ENCODE measurements around the gene PIPOX. TPM values are rescaled to one million over a fixed set of nuclear protein-coding genes. Genes with fewer than 3 reads are reported as not detected.

PIPOX gene, protein sequence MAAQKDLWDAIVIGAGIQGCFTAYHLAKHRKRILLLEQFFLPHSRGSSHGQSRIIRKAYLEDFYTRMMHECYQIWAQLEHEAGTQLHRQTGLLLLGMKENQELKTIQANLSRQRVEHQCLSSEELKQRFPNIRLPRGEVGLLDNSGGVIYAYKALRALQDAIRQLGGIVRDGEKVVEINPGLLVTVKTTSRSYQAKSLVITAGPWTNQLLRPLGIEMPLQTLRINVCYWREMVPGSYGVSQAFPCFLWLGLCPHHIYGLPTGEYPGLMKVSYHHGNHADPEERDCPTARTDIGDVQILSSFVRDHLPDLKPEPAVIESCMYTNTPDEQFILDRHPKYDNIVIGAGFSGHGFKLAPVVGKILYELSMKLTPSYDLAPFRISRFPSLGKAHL
- 4.9 TPM for total RNA-seq

DNA sequence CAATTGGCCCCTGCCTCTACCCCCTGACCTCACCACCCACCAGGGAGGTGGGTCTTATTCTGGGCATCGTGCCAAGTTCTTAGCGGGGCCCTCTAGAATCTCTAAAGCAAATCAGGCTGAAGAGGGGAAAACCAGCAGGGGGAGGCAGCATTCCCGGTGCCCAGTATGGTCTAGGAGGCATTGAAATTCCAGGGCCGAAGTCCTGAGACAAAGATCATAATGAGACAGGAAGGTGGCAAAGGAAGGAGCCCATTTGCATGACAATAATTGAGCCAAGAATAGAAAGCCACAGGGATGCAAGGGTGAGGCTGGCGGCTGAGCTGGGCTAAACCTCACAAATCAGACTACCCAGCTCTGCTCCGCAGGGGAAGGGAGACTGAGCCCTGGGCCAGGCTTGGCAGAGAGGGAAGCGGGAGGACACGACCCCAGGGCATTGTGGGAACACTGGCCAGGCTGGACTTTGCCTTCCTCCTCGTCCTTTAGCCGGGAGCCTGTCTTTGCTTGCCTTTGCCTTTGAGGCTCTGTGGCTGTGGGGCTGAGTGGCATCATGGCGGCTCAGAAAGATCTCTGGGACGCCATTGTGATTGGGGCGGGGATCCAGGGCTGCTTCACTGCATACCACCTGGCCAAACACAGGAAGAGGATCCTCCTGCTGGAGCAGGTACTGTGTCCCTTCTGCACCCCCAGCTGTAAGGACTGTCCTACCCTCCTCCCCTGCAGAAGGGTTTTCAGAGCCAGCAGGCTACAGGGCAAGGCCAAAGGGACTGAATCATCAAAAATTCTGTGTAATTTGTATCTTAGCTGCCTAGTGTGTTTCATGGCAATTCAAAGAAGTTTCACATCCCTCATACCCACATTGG is at the start of gene PIPOX:
TSS of gene PIPOX (plus strand) at position 463 of the 860 bp plus-strand sequence. CDS start at position 548, 85 bp downstream.
- DNase-seq (ENCODE audit: low spot score in 2 of 2) = no peak
- no peak for FAIRE-seq

DNA sequence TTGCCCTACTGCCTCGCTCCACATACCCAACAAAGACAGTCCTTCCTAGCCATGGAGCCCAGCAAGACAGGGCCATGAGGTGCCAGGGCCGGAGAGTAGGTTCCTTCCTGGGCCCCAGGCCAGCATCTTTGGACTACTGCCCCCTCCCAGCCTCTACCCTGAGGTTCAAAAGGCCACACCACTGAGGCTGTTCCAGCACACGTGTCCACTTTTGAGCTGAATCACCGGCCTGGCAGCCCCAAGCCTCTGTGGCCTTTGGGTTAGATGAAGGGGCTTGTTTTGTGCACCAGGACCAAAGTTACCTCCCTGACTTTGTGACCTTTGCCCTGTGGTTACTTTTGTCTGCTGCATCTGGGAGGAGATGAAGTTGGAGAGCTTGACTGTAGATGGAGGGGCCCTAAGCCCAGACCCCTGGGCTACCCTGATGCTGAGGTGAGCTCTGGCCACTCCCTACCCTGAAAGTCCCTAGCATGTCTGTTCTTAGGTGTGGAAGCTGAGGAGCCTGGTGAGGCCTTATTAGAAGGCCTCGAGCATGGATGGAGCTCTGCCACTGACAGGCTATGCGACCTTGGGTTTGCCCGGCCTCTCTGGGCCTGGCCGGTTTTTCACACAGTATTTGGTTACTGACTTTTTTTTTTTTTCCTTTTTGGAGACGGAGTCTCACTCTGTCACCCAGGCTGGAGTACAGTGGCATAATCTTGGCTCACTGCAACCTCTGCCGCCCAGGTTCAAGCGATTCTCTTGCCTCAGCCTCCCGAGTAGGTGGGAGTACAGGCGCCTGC is 49.1 kb upstream of the PIPOX start:
- no peak for DNase-seq (ENCODE audit: low spot score in 2 of 2)
- no peak for FAIRE-seq

GRCh38 chr17:28996554-28997096 is 46.3 kb upstream of the PIPOX start:
- FAIRE-seq (no peak), DNase-seq (ENCODE audit: low spot score in 2 of 2) (no peak)

- no peak for FAIRE-seq
- DNase-seq (ENCODE audit: low spot score in 2 of 2) = no peak
These were observed 45.1 kb upstream of the PIPOX start for GRCh38 chr17:28997806-28998205.

- FAIRE-seq = no peak
- no peak for DNase-seq (ENCODE audit: low spot score in 2 of 2)
These were observed 43.7 kb upstream of the PIPOX start for GRCh38 chr17:28999206-28999605.

GRCh38 chr17:29000973-29001372 is 42.0 kb upstream of the PIPOX start:
- DNase-seq (ENCODE audit: low spot score in 2 of 2) = no peak
- no peak for FAIRE-seq

DNA sequence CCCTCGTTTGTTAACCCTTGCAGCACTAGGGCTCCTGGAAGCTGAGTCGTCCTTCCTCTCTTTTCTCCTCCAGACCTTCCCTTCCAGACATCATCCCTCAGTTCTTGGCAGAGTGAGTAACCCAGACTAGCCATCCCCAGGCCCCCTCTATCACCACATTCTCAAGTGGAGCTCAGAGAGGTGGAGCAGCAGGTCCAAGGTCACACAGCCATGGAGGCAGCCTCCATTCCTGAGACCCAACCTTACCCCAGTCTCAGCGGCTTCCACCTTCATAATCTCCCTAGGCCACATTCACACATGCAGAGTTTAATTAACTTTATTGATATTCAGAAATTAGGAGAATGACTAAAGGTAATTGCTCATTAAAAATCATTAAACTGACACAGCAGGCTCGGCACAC is 40.1 kb upstream of the PIPOX start:
- FAIRE-seq (no peak), DNase-seq (ENCODE audit: low spot score in 2 of 2) (no peak)

DNA sequence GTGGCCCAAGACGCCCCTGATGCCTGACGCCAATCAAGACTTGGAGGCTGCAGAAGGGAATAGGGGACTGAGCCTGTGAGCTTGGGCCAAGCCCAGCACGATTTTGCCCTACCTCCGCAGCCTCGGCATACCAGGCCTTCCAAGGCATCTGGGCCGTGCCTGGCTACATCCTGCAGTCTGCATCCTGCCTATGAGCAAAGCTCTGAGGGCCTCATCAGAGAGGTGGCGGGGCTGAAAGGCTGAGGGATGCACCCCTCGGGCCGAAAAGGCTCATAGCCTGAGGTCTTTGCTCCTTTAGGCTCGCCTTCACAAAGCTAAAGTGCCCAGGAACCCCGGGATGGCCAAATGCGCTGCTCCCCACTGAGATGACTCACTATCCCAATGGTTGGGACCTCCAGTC is 39.7 kb upstream of the PIPOX start:
- DNase-seq (ENCODE audit: low spot score in 2 of 2) (no peak), FAIRE-seq (no peak)

DNA sequence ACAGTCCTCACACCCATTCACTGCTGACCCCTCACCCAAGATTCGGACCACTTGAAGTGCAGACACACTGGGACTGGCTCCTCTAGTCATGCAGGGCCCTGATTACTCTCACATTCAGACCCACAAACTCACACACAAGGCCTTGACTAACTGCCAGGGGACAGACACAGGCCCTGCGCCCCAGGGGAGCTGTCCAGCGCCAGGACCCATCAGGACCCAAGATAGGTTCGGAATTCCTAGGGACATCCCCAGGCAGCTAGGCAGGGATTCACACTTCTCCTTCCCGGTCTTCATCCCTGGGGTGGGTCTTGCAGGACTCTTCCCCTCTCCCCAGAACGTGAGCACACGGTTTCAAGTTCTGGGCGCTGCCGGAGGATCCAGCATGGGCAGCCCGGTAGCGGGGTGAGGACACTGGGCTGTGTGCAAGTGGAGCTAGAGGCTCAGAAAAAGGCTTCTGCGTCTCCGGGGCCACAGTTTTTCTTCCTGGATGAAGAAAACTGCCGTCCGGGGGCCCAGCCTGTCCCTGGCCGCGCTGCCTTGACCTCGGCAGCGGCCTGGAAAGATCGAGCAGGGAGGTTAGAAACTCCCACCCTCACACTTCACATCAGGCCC is 38.8 kb upstream of the PIPOX start:
- DNase-seq (ENCODE audit: low spot score in 2 of 2) (no peak), FAIRE-seq (no peak)

GRCh38 chr17:29005936-29006511 is 36.9 kb upstream of the PIPOX start, which contains the start of gene SEZ6:
Gene SEZ6 (minus strand): TSS chr17:29006033. CDS start chr17:29005869, 164 bp downstream.
- FAIRE-seq (no peak), DNase-seq (ENCODE audit: low spot score in 2 of 2) (peak; percentile 87 to 91)

DNA sequence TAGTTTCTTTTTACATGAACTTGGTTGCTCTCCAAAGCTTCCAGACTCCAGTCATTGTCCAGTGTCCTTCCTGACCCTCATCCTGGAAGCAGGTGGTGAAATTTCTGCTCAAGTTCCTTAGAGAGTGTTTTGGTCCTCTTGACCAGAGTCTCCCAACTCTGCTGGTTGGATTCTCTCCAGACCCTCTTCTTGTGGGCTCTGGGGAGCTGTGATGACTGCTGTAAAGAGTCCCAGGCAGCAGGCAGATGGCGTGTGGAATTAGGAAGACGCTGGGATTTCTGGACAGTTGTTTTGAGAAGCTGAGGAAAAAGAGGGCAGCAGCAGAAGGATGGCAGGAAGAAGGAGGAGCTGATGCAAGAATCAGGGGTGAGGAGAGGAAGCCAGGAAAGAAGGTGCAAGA is 35.5 kb upstream of the PIPOX start:
- DNase-seq (ENCODE audit: low spot score in 2 of 2) (no peak), FAIRE-seq (no peak)

DNA sequence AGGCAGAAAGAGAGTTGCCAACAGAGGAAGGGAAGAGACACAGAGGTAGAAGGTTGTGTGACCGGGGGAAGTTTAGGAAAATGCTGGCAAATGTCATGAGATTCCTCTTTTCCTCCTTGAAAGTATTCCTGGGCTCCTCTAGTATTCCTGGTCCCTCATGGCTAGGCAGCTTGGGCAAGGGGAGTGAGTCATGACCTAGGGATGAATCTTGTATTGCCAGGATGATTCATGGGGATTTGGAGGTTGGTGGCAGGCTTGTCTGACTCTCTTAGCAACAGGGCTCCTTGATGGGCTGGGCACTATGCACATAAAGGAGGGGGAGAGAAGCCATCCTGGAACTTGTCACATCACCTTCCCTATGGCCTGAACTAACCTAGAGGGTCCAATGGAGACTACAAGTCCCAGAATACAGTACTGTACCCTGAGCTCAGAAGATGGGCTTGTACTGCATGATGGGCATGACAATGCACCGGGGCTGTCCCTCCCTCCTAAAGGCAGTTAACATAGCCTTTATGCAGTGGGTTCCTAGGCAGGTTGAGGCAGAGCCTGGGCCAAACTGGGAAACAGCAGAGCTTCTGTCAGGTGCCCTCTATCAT is 35.0 kb upstream of the PIPOX start:
- FAIRE-seq (no peak), DNase-seq (ENCODE audit: low spot score in 2 of 2) (no peak)

- DNase-seq (ENCODE audit: low spot score in 2 of 2) = no peak
- FAIRE-seq = no peak
These were observed 34.4 kb upstream of the PIPOX start for GRCh38 chr17:29008591-29008990.

DNA sequence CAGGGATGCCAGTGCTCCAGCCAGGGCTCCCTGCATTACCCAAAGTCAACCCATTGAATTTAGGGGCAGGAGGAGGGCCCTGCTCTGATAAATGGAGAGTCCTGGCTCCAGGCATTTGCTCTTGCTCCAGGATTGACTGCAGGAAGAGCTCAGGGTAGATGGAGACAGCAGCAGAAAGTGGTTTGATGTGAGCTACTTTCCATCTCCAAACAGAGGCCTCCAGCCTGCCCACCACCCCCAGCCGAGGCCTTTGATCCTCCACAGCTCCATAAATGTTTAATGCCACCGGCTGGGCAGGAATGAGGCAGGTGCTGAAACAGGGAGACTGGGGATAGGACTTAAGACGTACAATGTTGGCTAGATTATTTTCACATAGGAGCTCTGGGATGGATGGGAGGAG is 32.8 kb upstream of the PIPOX start:
- no peak for DNase-seq (ENCODE audit: low spot score in 2 of 2)
- no peak for FAIRE-seq

DNA sequence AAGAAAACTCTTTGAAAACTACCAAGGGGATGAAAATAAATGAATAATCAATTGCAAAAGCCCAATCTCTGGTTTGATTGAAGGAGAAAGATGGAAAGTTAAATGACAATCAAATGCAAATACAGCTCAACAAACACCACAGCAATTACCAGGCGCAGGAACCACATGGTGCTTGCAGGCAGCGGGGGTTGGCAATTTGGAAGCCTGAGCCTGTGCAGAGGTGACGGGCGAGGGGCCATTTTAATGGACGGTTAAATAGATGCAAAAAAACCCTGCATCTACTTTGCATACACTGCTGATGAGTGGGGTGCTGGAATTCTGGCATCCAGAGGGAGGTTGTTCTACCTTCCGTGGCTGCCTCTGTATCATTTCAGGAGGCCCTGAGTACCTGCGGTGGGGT is 32.4 kb upstream of the PIPOX start:
- DNase-seq (ENCODE audit: low spot score in 2 of 2) = no peak
- FAIRE-seq = no peak

DNA sequence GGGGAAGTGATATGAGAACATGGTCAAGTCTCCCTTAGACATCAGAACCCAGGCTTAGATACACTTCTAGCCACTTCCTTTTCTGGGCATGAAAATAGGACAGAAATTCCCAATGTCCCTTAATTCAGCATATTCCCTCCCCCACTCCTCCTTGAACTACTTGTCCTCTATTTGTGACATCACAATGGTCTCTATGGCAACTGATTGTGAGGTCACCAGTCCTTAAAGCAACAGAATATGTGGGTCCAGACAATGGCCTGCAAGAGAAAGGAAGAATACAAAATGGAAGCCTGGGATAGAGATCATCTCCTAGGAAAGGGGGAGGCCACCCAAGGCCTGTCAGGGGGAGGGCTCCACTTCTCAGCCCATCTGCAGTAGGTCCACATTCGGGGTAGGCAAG is 30.4 kb upstream of the PIPOX start:
- no peak for FAIRE-seq
- no peak for DNase-seq (ENCODE audit: low spot score in 2 of 2)

- FAIRE-seq (no peak), DNase-seq (ENCODE audit: low spot score in 2 of 2) (no peak)
These were observed 28.2 kb upstream of the PIPOX start for GRCh38 chr17:29014716-29015115.

DNA sequence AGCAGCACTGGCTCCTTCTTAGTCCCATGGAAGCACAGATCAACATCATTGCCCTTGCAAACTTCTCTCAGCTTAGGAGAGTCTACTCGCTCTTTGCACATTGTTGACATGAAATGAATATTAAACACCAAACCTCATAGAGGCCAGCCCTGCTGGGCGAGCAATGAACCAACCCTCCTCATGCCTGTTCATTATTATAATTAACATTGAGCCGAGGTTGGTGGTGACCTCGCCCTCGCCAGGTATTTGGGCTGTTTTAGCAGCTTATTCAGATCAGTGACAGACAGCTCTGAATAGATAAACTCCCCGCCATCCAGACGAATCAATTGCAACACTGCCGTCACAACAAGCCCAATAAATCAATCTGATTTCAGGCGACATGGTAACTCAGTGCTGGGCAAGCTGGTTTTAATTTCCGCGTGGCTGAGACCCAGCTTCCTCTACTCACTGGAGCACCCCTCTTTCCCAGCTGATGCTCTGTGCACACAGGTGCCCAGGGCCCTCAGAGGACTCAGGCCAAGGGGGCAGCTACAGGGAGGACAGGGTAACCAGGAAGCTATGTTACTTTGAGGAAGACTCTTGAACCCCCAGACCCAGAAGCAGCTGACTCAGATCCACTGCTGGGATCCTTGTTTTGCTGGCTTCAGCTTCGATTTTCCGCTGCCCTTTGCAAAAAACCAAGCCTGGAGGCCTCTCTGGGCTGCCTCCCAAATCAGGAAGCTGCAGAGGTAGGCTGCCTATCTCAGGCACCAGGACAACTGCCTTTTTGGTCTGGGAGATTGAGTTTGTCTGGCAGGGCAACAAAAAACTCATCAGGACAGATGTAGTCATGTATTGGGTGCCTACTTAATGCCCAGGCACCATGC is 26.4 kb upstream of the PIPOX start:
- DNase-seq (ENCODE audit: low spot score in 2 of 2) = no peak
- FAIRE-seq = no peak

Data from frontal cortex (tissue), 4 donors.